GM21723 (cell line): ENCODE data around the gene CLN6.
"Not testable (repeated sequence)": the region's sequence is repeated elsewhere in the genome, so short reads cannot be mapped to it uniquely, and the experiment has no call there.

Source experiments
- ATAC-seq: cut with Tn5 transposase; IDR thresholded peaks from one replicate; pipeline ENCODE4 v1.9.1; 2021; ENCODE audit warnings: mild to moderate bottlenecking, moderate library complexity; ENCODE audit not compliant: unreplicated experiment

The CLN6 gene

GRCh38 chr15:68207176-68207935, 22.2 kb downstream of the CLN6 start:
- no peak for ATAC-seq

GRCh38 chr15:68206711-68207151, 22.8 kb downstream of the CLN6 start:
- ATAC-seq: no peak

- ATAC-seq: no peak
Measured at GRCh38 chr15:68205954-68206539, 23.5 kb downstream of the CLN6 start.

- no peak for ATAC-seq
Measured at GRCh38 chr15:68205558-68205944, 24.0 kb downstream of the CLN6 start.

GRCh38 chr15:68204776-68205557, 24.6 kb downstream of the CLN6 start, which contains the start of gene CALML4:
Gene CALML4, minus strand, starts transcription at chr15:68205332. Its CDS starts 85 bp downstream, at chr15:68205247.
- ATAC-seq: no peak

- ATAC-seq: no peak
Measured at GRCh38 chr15:68204361-68204760, 25.2 kb downstream of the CLN6 start.

GRCh38 chr15:68203956-68204355, 25.6 kb downstream of the CLN6 start:
- no peak for ATAC-seq

GRCh38 chr15:68203486-68203885, 26.0 kb downstream of the CLN6 start:
- ATAC-seq: no peak

GRCh38 chr15:68202994-68203393, 26.5 kb downstream of the CLN6 start:
- ATAC-seq: not testable (repeated sequence)

GRCh38 chr15:68201879-68202261, 27.7 kb downstream of the CLN6 start:
- ATAC-seq: no peak

- ATAC-seq: no peak
Measured at GRCh38 chr15:68201153-68201878, 28.2 kb downstream of the CLN6 start.

GRCh38 chr15:68200016-68200861, 29.3 kb downstream of the CLN6 start:
- ATAC-seq: no peak

GRCh38 chr15:68199340-68199739, 30.2 kb downstream of the CLN6 start:
- no peak for ATAC-seq

GRCh38 chr15:68197661-68198437, 31.7 kb downstream of the CLN6 start:
- no peak for ATAC-seq

GRCh38 chr15:68197170-68197492, 32.4 kb downstream of the CLN6 start:
- ATAC-seq: no peak

GRCh38 chr15:68196445-68197169, 32.9 kb downstream of the CLN6 start:
- ATAC-seq: no peak

- ATAC-seq: no peak
Measured at GRCh38 chr15:68195336-68196112, 34.0 kb downstream of the CLN6 start.
